D341Med (cell line): Measurements from ENCODE around the gene FHOD3.

ENCODE experiments used
- DNase-seq: peaks from one replicate; pipeline ENCODE4 v3.0.0; 2012; ENCODE audit warnings: low spot score

FHOD3 gene

DNA sequence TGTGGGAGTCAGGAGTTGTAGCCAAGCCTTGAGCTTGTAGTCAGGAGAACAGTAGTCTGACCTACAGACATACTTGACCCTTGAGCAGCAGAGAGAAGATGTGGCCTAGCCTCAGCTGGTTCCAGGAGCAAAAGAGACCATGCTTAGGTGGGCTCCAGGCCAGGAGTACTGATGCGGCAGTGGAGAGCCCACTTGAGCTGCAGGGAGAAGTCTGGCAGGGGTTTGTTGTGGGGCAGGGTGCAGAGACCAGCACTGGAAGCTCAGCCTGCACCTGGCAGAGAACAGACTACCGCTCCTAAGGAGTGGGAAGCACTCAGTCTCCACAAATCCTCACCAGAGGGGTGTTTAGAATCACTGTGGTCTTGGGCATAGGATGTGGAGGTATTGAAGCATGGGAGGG is 333.4 kb downstream of the FHOD3 start:
- no peak for DNase-seq

DNA sequence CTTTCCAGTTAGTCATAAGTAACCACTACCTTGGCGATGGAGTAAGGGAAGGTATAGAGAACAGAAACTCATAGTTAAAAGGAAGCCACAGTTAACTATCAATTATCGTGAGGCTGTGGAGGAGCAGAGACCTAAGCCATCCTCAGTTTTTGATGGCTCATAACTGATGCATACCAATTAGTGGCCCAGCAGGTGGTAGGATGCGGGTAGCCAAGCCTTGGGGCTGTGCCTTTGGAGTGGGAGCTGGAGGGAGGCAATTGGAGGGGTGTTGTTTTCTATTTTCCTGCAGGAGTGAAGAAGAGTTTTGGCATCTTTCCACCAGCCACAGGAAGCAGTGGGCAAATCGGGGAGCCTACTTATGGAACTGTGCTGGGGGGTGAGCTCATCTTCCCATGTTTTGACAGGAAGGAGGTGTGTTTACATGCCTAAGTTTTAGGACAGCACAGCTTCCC is 336.5 kb downstream of the FHOD3 start:
- DNase-seq, result no peak

- no peak for DNase-seq
Observed at GRCh38 chr18:36634573-36635216, 337.2 kb downstream of the FHOD3 start.

GRCh38 chr18:36635414-36636096 is 338.0 kb downstream of the FHOD3 start:
- DNase-seq, result no peak

DNA sequence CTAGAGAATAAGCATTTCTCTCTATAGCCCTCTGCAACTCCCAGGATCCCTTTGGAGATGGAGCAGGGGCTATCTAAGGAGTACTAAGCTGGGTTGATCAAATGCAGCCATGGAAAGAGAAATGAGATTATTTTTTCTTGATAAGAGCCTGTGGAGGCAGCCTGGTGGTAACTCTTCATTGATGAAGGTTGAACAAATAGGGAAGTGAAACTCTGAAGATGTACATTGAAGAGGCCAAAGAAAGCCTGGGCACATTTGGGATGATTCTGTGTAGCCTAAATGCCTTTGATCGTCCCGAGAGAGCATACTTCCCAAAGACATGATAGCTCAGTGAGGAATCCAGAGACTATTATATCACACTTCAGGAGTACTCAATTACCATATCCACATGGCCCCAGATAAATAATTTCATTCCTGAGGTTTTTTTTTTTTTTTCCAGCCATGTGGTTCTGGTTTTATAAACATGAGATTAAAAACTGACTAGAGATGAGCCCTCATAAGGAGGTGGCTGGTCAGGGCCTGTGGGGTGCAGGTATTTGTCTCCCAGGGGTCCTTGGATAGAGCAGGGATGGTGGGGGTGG is 338.8 kb downstream of the FHOD3 start:
- no peak for DNase-seq

- DNase-seq, result no peak
Observed at GRCh38 chr18:36638224-36638623, 340.7 kb downstream of the FHOD3 start.

DNA sequence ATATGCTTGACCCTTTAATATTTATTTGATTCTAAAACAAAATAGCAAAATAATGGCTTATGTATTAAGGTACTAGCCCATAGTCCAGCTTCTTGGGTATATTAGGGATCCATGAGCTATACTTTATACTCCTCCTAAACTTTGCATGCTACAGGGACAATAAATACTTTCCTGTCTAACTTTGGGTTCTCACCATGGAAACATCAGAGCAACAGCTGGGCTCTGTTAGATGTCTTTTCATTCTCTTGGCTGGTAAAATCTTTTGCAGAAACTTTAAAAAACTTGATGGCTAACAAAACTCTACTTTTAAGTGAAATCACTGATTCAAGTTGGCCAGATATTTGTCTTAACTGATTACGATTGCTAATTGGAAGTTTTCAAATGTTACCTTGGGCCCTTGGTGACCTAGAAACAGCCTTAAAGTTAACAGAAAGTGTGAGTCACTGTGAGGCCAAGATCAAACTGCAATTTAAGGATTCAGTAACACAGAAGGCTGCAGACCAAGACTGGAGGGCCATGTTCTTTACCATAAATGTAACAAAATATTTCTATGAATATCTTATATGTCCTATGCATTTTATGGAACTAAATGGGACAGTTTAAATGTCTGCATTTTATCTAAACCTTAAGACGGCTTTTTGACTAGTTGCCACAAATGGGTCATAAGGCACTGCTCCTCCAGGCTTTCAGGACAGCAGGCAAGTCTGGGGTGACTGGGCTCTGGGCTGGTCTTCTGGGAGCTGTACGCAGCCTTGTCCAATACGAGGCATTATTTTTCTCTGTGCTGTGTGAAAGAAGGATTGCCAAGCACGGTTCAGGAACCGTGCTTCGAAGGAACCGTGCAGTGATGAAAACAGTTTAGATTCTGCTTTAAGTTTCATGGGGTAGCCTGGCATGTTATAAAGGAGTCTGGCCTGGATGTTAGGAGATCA is 342.8 kb downstream of the FHOD3 start:
- DNase-seq, result no peak

DNA sequence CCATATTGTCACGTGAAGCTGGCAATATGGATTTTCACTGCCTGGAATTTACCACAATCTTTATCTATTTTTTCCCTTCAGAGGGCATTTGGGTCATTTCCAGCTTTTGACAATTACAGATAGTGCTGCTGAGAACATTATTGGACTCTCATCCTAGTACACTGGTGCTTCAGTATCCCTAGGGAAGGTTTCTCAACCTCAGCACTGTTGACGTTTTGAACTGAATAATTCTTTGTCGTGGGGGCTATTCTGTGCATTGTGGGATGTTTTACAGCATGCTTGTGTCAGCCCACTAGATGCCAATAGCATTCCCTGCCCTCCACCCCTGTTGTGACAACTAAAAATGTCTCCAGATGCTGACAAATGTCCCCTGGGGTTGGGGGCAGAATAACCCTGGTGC is 345.5 kb downstream of the FHOD3 start:
- no peak for DNase-seq

- no peak for DNase-seq
Observed at GRCh38 chr18:36648803-36649202, 351.3 kb downstream of the FHOD3 start.

- no peak for DNase-seq
Observed at GRCh38 chr18:36649205-36649604, 351.7 kb downstream of the FHOD3 start.

DNA sequence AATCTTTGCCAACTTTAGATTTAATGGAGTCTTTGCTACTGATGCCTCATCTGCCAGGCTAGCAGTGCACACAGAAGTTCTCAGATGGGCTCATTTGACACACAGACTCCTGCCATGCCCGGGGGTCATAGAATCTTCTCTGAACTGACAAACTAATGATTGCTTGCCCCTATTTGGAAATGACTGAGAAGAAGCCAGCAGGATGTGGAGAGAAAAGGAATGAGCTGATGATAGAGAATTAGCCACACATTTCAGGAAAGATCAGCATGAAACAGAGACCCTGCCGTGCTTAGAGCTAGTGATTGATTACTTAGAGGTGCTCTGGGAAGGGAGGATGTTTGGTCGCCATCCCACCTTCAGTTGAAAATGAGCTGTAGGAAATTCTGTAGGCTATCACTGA is 352.8 kb downstream of the FHOD3 start:
- no peak for DNase-seq

DNA sequence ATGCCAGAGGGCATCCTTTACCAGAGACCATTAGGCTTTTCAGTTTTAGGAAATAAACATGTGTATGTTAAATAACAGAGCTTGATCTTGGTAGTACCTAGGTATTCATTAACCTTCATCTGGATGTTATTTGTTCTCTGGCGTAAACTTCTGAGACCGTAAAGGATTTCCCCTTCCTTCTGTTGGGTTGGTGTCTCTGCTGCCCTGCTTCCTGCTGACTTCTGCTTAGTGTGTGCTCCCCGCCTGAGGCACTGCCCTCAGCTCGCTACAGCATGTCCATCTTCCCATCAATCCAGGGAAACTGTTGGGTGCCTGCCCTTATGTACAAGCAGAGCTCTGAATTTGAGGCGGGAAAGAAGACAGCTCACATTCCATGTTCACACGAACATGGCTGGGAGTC is 353.4 kb downstream of the FHOD3 start:
- DNase-seq, result no peak

DNA sequence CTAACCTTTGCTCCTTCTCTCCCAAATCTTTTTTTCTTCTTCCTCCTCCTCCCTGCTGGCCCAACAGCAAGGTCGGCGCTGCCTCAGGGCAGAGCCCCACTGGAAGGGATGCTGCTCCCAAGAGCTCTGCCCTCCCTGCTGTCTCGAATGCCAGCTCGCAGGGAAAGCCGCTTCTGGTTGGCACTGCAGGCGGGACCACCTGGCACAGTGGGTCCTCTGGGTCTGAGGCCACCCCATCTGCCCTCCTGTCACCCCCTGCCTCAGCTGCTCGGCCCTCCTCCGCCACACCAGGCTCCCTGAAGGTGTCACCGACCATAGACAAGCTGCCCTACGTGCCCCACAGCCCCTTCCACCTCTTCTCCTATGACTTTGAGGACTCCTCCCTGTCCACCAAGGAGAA is 355.0 kb downstream of the FHOD3 start:
- no peak for DNase-seq

DNA sequence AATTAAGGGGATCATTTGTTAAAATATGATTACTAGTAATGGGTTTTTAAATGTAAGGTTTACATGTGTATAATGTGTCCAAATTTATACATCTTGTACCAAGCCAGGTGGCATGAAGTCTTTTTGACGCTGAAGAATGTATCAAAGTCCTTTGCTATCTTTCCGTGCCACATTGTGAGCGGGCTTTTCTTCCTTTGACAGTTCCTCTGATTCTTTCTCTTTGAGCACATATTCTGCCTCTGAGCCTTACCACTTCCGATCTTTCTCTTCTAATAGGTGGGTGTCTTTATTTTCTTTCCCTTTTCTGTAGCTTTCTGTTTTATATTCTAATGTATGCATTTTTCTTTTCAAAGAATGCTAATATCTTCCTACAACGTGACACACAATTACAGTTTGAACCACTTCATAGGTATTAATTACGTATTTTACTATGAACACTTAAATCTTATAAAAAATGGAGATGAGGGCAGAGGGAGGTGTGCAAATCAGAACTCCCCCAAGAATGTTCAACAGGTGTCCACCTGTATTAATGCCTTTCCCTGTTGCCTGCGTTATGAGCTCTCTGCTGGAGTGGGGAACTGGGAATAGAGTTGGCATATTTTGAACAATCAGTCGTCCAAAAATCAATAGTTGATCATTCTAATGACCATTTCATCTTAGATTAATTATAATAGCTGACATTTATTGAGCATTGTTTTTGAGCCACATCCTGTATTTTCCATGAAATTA is 355.8 kb downstream of the FHOD3 start:
- DNase-seq, result no peak

- no peak for DNase-seq
Observed at GRCh38 chr18:36653870-36654269, 356.4 kb downstream of the FHOD3 start.

- no peak for DNase-seq
Observed at GRCh38 chr18:36655074-36655473, 357.6 kb downstream of the FHOD3 start.

DNA sequence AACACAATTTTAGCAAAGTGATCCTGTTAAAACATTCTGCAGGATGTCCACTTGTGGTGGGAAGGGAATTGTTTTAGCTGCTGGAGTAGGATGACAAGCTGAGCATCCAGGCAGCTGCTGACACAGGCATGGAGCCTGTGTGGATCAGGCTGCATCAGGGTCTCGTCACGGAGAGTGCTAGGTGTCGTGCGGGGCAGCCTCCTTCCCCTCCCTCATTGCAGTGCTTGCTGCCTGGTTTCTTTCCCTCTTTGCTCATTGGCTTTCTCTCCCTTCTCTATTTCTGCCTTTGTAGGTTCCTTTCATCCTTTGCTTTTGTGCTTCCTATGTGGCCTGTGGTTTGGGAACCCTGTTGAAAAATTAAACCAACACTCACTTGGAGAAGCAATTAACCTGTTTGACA is 358.4 kb downstream of the FHOD3 start:
- no peak for DNase-seq

- no peak for DNase-seq
Observed at GRCh38 chr18:36658611-36659010, 361.1 kb downstream of the FHOD3 start.

GRCh38 chr18:36660311-36660710 is 362.8 kb downstream of the FHOD3 start:
- DNase-seq, result no peak

DNA sequence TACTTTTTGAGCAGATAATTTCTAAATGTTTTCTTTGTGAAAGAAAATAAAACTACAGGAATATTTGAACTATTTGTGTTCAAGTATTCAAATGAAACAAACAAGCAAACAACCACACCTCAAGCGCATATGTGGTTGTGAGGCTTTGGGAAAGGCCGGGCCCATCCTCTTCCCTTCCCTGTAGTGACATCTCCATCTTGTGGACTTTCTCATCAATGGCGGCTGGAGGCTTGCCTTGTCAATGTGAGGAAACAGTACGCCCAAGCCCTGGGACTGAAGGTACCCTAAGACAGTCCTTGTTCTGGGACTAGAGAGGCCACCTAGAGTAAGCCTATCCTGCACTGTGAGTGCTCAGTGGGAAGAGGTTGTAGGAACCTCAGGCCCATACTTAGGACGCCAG is 364.5 kb downstream of the FHOD3 start:
- DNase-seq, result peak; percentile 65

DNA sequence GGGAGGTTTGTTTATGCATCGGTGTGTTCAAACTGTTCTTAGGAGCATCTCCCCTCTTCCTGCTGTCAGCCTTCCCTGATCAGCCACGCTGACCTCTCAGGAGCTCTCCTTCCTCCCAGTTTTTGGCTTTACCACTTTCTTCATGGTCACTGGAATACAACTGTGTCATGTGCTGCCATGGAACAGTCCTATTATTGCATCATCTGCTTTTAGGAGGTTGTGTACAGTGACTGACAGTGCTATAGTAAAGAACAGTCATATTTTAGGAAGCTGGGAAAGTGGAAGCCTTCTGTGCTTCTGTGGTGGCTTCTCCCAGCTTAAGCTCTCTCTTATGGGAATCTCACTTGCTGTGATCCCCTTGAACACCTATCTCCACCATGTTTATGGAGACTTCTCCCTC is 365.8 kb downstream of the FHOD3 start:
- no peak for DNase-seq

GRCh38 chr18:36665952-36666351 is 368.4 kb downstream of the FHOD3 start:
- no peak for DNase-seq
